ENCODE measurements around the gene RANGRF. TPM values are rescaled to one million over a fixed set of nuclear protein-coding genes. Genes with fewer than 3 reads are reported as not detected.

The RANGRF gene
- total RNA-seq, 1 experiment from 2014 or later: 18.0 TPM

GRCh38 chr17:8267480-8268147, 20.9 kb upstream of the RANGRF start:
- H2AFZ ChIP-seq (ENCODE audit: low read length): no peak overlapping the region
- H3K4me1 ChIP-seq (ENCODE audit: insufficient read depth, low read length): no peaks in the 10 kb centered on the region
- CTCF ChIA-PET: no interaction called here
- H3K9me3 ChIP-seq (ENCODE audit: low read length): no peaks in the 10 kb centered on the region
- no peaks in the 10 kb centered on the region for H4K20me1 ChIP-seq (ENCODE audit: low read length)
- intact Hi-C loops (cut with micrococcal nuclease): no loop called here
- no peak overlapping the region for H3K9ac ChIP-seq (ENCODE audit: low read length)
- H3K36me3 ChIP-seq (ENCODE audit: low read depth, low read length): no peaks in the 10 kb centered on the region; the same call in 1 of the 2 replicates
- H3F3A ChIP-seq (ENCODE audit: low read length, unreplicated experiment): no peaks in the 10 kb centered on the region
- no peak overlapping the region for H3K4me2 ChIP-seq (ENCODE audit: low read length)
- no peaks in the 10 kb centered on the region for H3K79me2 ChIP-seq (ENCODE audit: low read length)
- DNase-seq (no peak), ATAC-seq (no peak)
- no peak overlapping the region for H3K4me3 ChIP-seq (ENCODE audit: low read length)
- no peak for TF ChIP-seq EZH2 (IDR thresholded peaks at IDR 0.05; ENCODE audit: low read length, unreplicated experiment)
- TF ChIP-seq CTCF (conservative IDR thresholded peaks at IDR 0.05; ENCODE audit: low read depth, low read length): no peak
- no peak for TF ChIP-seq EZH2phosphoT487 (IDR thresholded peaks at IDR 0.05; ENCODE audit: borderline replicate concordance, low read length)
- H3K27me3 ChIP-seq (ENCODE audit: low read length): no peaks in the 10 kb centered on the region
- POLR2A ChIA-PET (ENCODE audit: unreplicated experiment): no interaction called here
- H3K27ac ChIP-seq (ENCODE audit: low read length): no peak overlapping the region
- BruUV-seq (replicated peaks): no TSS peak
- no peaks in the 10 kb centered on the region for H3K9me2 ChIP-seq (replicated peaks; ENCODE audit: low read length)

GRCh38 chr17:8268550-8269298, 19.7 kb upstream of the RANGRF start:
- DNase-seq (no peak), ATAC-seq (no peak)
- intact Hi-C loops (cut with micrococcal nuclease): no loop called here
- H3F3A ChIP-seq (ENCODE audit: low read length, unreplicated experiment): no peaks in the 10 kb centered on the region
- no peaks in the 10 kb centered on the region for H4K20me1 ChIP-seq (ENCODE audit: low read length)
- no peaks in the 10 kb centered on the region for H3K9me2 ChIP-seq (replicated peaks; ENCODE audit: low read length)
- no peaks in the 10 kb centered on the region; the same call in 1 of the 2 replicates for H3K36me3 ChIP-seq (ENCODE audit: low read depth, low read length)
- H3K4me1 ChIP-seq (ENCODE audit: insufficient read depth, low read length): no peaks in the 10 kb centered on the region
- H3K27ac ChIP-seq (ENCODE audit: low read length): no peak overlapping the region
- no peak overlapping the region for H3K4me2 ChIP-seq (ENCODE audit: low read length)
- no peaks in the 10 kb centered on the region for H3K9me3 ChIP-seq (ENCODE audit: low read length)
- no peaks in the 10 kb centered on the region for H3K79me2 ChIP-seq (ENCODE audit: low read length)
- CTCF ChIA-PET: no interaction called here
- BruUV-seq (replicated peaks): no TSS peak
- POLR2A ChIA-PET (ENCODE audit: unreplicated experiment): no interaction called here
- no peaks in the 10 kb centered on the region for H3K27me3 ChIP-seq (ENCODE audit: low read length)
- no peak overlapping the region for H2AFZ ChIP-seq (ENCODE audit: low read length)
- H3K4me3 ChIP-seq (ENCODE audit: low read length): no peak overlapping the region
- no peak for TF ChIP-seq EZH2phosphoT487 (IDR thresholded peaks at IDR 0.05; ENCODE audit: borderline replicate concordance, low read length)
- no peak for TF ChIP-seq CTCF (conservative IDR thresholded peaks at IDR 0.05; ENCODE audit: low read depth, low read length)
- TF ChIP-seq EZH2 (IDR thresholded peaks at IDR 0.05; ENCODE audit: low read length, unreplicated experiment): no peak
- no peak overlapping the region for H3K9ac ChIP-seq (ENCODE audit: low read length)

GRCh38 chr17:8272421-8272820, 16.0 kb upstream of the RANGRF start:
- Histone ChIP-seq H3K9me3 (ENCODE audit: low read length) (no peaks in the 10 kb centered on the region), H3K4me3 (ENCODE audit: low read length) (no peak overlapping the region), H3K9me2 (replicated peaks; ENCODE audit: low read length) (no peaks in the 10 kb centered on the region), H3F3A (ENCODE audit: low read length, unreplicated experiment) (no peaks in the 10 kb centered on the region), H3K4me2 (ENCODE audit: low read length) (no peak overlapping the region), H3K27ac (ENCODE audit: low read length) (no peak overlapping the region), H4K20me1 (ENCODE audit: low read length) (no peaks in the 10 kb centered on the region), H3K79me2 (ENCODE audit: low read length) (no peaks in the 10 kb centered on the region), H2AFZ (ENCODE audit: low read length) (no peak overlapping the region), H3K27me3 (ENCODE audit: low read length) (no peaks in the 10 kb centered on the region), H3K9ac (ENCODE audit: low read length) (no peak overlapping the region), H3K4me1 (ENCODE audit: insufficient read depth, low read length) (no peaks in the 10 kb centered on the region), H3K36me3 (ENCODE audit: low read depth, low read length) (no peaks in the 10 kb centered on the region; the same call in 1 of the 2 replicates)
- BruUV-seq (replicated peaks): no TSS peak
- intact Hi-C loops (cut with micrococcal nuclease): no loop called here
- ChIA-PET CTCF (no interaction called here), POLR2A (ENCODE audit: unreplicated experiment) (no interaction called here)
- ATAC-seq (no peak), DNase-seq (no peak)
- TF ChIP-seq CTCF (conservative IDR thresholded peaks at IDR 0.05; ENCODE audit: low read depth, low read length): no peak
- TF ChIP-seq EZH2 (IDR thresholded peaks at IDR 0.05; ENCODE audit: low read length, unreplicated experiment): no peak
- no peak for TF ChIP-seq EZH2phosphoT487 (IDR thresholded peaks at IDR 0.05; ENCODE audit: borderline replicate concordance, low read length)
